Measurements from ENCODE around the gene LRCH1. TPM values are rescaled to one million over a fixed set of nuclear protein-coding genes. Genes with fewer than 3 reads are reported as not detected.

LRCH1 gene
- total and polyA plus RNA-seq, 10 of the 15 experiments (the other 5 are each of a cell fraction or from before 2014, with no cell fraction given), result 5.3 to 48.9 (median 14.4) TPM

DNA sequence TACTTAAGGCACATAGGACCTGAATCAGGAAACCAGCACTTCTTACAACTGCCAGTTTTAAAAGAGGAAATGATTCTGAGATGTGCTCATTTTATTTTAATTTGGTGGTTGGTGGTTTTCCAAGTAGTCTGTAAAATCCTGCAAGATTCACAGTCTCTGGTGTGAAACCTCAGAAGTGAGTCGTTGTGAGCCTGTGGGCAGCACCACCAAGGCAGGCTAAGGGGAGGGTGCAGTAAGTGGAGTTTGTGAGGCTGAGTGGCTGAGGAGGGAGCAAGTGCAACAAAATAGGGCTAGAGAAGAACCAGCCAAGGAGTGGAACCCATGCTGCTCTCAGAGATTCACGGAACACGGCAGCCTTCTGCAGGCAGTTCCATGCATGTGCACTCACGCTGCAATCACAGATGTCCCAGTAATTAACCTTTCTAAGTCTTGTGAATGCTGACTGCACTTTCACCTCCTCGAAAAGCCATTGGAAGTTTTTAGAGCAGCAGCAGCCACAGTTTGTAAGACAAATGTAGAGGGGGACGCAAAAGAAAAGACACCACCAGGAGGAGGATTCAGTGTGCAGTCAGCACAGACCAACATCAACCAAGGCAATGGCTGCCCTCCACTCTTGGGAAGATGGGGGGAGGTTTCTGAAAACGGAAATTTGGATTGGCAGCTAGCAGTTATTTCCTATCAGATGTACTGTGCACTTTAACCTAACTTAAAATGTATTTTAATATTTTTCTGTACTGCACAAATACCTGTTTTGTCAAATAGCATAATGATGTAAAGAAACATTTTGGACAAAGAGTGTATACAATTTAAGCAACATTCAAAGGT, 199.1 kb downstream of the LRCH1 start (continued):
- TF ChIP-seq, protein P1, sequence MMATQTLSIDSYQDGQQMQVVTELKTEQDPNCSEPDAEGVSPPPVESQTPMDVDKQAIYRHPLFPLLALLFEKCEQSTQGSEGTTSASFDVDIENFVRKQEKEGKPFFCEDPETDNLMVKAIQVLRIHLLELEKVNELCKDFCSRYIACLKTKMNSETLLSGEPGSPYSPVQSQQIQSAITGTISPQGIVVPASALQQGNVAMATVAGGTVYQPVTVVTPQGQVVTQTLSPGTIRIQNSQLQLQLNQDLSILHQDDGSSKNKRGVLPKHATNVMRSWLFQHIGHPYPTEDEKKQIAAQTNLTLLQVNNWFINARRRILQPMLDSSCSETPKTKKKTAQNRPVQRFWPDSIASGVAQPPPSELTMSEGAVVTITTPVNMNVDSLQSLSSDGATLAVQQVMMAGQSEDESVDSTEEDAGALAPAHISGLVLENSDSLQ (IDR thresholded peaks at IDR 0.05), result no peak; the same call in 1 of the 2 replicates
- TF ChIP-seq ZNF384 (IDR thresholded peaks at IDR 0.05; ENCODE audit: borderline replicate concordance, low read depth, low read length), result no peak
- TF ChIP-seq TARDBP (IDR thresholded peaks at IDR 0.05; ENCODE audit: borderline replicate concordance), result no peak
- TF ChIP-seq HDAC2 (IDR thresholded peaks at IDR 0.05), result no peak

DNA sequence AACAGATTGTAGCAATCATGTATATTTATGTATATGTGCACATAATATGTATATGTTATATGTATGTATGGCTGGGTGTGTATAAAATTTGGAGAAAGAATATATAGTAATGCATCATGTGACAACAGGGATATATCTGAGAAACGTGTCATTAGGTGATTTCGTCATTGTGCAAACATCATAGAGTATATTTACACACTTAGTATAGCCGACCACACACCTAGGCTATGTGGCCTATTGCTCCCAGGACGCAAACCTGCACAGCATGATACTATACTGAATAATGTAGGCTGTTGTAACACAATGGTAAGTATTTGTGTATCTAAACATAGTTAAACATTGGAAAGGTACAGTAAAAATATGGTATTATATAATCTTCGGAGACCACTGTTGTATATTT, 200.2 kb downstream of the LRCH1 start:
- Histone ChIP-seq H3K79me2 (ENCODE audit: control insufficient read depth, insufficient read depth, low read length) (no peaks in the 10 kb centered on the region), H3K4me2 (ENCODE audit: control insufficient read depth, insufficient read depth) (no peak overlapping the region), H3K9ac (ENCODE audit: control insufficient read depth, insufficient read depth, low read length) (no peak overlapping the region), H3K27ac (ENCODE audit: control insufficient read depth, insufficient read depth) (no peak overlapping the region), H3K9me3 (replicated peaks; ENCODE audit: control insufficient read depth, insufficient read depth, low read length) (no peaks in the 10 kb centered on the region), H2AFZ (ENCODE audit: control insufficient read depth, low read depth, low read length) (no peak overlapping the region), H3K36me3 (ENCODE audit: control insufficient read depth in 2 of 2, insufficient read depth in 2 of 2, low read length in 1 of 2) (peaks cover 4 to 18% of the 10 kb centered on the region in 2 experiments), H3K27me3 (replicated peaks in 1 of 2; ENCODE audit: control insufficient read depth in 2 of 2, insufficient read depth in 2 of 2, low read length in 1 of 2) (no peaks in the 10 kb centered on the region), H3K4me3 (no peak overlapping the region), H3K4me1 (ENCODE audit: control insufficient read depth, insufficient read depth, low read length) (peaks cover 2% of the 10 kb centered on the region; the same call in 1 of the 2 replicates), H4K20me1 (ENCODE audit: control insufficient read depth, insufficient read depth) (no peaks in the 10 kb centered on the region)
- in situ Hi-C loops (cut with MboI) (no loop called here), intact Hi-C loops (cut with micrococcal nuclease; ENCODE audit: unreplicated experiment) (no loop called here)
- no peak for FAIRE-seq
- WGBS (ENCODE audit: insufficient coverage, insufficient replicate concordance, low lambda C conversion rate, missing lambda C conversion rate), result 78% methylated on average over 5 of the region's 5 CpGs
- no peak for DNase-seq (ENCODE audit: low read depth, low spot score)
- no TSS peak for BruUV-seq (replicated peaks)
- ATAC-seq, result no peak
- POLR2A ChIA-PET, result interaction anchor here (0.6 kb wide), 1 partner anchor 171 kb away, joined by 6 read pairs; no protein-coding TSS in a partner anchor
- SMC1A ChIA-PET (ENCODE audit: uncharacterized antibody, unreplicated experiment), result no interaction called here
- CTCF ChIA-PET, result no interaction called here
- RAD21 ChIA-PET (ENCODE audit: unreplicated experiment), result no interaction called here
- no peak for TF ChIP-seq FOXM1 (IDR thresholded peaks at IDR 0.05; ENCODE audit: low read depth, low read length)
- TF ChIP-seq KLF5 (IDR thresholded peaks at IDR 0.05; ENCODE audit: partially characterized antibody), result no peak
- TF ChIP-seq ZNF24 (IDR thresholded peaks at IDR 0.05), result no peak
- TF ChIP-seq LARP7 (IDR thresholded peaks at IDR 0.05), result no peak
- TF ChIP-seq, protein P2, sequence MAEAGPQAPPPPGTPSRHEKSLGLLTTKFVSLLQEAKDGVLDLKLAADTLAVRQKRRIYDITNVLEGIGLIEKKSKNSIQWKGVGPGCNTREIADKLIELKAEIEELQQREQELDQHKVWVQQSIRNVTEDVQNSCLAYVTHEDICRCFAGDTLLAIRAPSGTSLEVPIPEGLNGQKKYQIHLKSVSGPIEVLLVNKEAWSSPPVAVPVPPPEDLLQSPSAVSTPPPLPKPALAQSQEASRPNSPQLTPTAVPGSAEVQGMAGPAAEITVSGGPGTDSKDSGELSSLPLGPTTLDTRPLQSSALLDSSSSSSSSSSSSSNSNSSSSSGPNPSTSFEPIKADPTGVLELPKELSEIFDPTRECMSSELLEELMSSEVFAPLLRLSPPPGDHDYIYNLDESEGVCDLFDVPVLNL (IDR thresholded peaks at IDR 0.05; ENCODE audit: low read depth, low read length), result no peak
- TF ChIP-seq, protein P3, sequence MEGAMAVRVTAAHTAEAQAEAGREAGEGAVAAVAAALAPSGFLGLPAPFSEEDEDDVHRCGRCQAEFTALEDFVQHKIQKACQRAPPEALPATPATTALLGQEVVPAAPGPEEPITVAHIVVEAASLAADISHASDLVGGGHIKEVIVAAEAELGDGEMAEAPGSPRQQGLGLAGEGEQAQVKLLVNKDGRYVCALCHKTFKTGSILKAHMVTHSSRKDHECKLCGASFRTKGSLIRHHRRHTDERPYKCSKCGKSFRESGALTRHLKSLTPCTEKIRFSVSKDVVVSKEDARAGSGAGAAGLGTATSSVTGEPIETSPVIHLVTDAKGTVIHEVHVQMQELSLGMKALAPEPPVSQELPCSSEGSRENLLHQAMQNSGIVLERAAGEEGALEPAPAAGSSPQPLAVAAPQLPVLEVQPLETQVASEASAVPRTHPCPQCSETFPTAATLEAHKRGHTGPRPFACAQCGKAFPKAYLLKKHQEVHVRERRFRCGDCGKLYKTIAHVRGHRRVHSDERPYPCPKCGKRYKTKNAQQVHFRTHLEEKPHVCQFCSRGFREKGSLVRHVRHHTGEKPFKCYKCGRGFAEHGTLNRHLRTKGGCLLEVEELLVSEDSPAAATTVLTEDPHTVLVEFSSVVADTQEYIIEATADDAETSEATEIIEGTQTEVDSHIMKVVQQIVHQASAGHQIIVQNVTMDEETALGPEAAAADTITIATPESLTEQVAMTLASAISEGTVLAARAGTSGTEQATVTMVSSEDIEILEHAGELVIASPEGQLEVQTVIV (IDR thresholded peaks at IDR 0.05; ENCODE audit: borderline replicate concordance, partially characterized antibody), result no peak
- TF ChIP-seq MEF2B (IDR thresholded peaks at IDR 0.05; ENCODE audit: partially characterized antibody, poor library complexity, severe bottlenecking), result no peak
- no peak for TF ChIP-seq SMAD1 (IDR thresholded peaks at IDR 0.05; ENCODE audit: low read depth, partially characterized antibody)
- TF ChIP-seq SRF (IDR thresholded peaks at IDR 0.05; ENCODE audit: low read depth in 2 of 2, low read length in 2 of 2), result no peak
- TF ChIP-seq ZNF384 (IDR thresholded peaks at IDR 0.05; ENCODE audit: borderline replicate concordance, low read depth, low read length), result no peak
- TF ChIP-seq SMC3 (IDR thresholded peaks at IDR 0.05; ENCODE audit: borderline replicate concordance, low read length), result no peak
- TF ChIP-seq MEF2A (IDR thresholded peaks at IDR 0.05; ENCODE audit: insufficient read depth, low read depth, low read length), result no peak
- TF ChIP-seq NFYA (IDR thresholded peaks at IDR 0.05; ENCODE audit: borderline replicate concordance, low read depth, low read length), result no peak
- no peak for TF ChIP-seq MYC (IDR thresholded peaks at IDR 0.05; ENCODE audit: insufficient read depth, insufficient read length, insufficient replicate concordance, low read length, severe bottlenecking)
- TF ChIP-seq PAX5 (IDR thresholded peaks at IDR 0.05; ENCODE audit: borderline replicate concordance, low read depth, low read length), result no peak

Measured in GM12878 (cell line).